HCT116 (cell line): Measurements from ENCODE around the gene MRPL30. TPM values are rescaled to one million over a fixed set of nuclear protein-coding genes. Genes with fewer than 3 reads are reported as not detected.

Source experiments
- ATAC-seq: fragments of 200-7000 bp; cut with Tn5 transposase; 2 replicates; pipeline ENCODE4 v1.9.1; 2020; ENCODE audit warnings: mild to moderate bottlenecking, moderate library complexity
- BruUV-seq: library from RNA; stranded (reverse); fragments of 400-500 nt; replicated peaks from 2 replicates; lab custom pipeline; 2021; lab: Mats Ljungman, UMichigan
- CTCF ChIA-PET: fragments of 300-600 bp; sonication (Branson Sonifier 250); formaldehyde crosslinking; loops from one replicate; lab custom pipeline; 2021; ENCODE audit warnings: antibody characterized with exemption; lab: Charles Lee
- POLR2A ChIA-PET: fragments of 300-600, 350-600 bp; sonication (Branson Sonifier 250); formaldehyde crosslinking; loops from one replicate; lab custom pipeline; 2021; ENCODE audit warnings: antibody characterized with exemption; lab: Charles Lee
- RAD21 ChIA-PET, 2 experiments: fragments of 300-600 bp; sonication (Branson Sonifier 250); formaldehyde crosslinking; loops; one replicate each; lab custom pipeline; 2023; ENCODE audit warnings: low total read pairs in 2 of 2; ENCODE audit not compliant: uncharacterized antibody in 2 of 2, unreplicated experiment in 2 of 2, low non-redundant PET in 1 of 2; lab: Charles Lee
- DNase-seq: peaks from one replicate; pipeline ENCODE4 v3.0.0-alpha.2; 2010; ENCODE audit warnings: low read depth, low spot score
- H2AFZ ChIP-seq: fragments of 200-600 bp; shearing (Covaris generic), sonication (generic); 2 replicates; pipeline ENCODE4 v1.6.1; 2017; ENCODE audit warnings: low read depth, mixed run types, mixed read lengths, antibody characterized with exemption, low read length; ENCODE audit not compliant: poor library complexity, severe bottlenecking
- H3K27ac ChIP-seq: 2 replicates; pipeline ENCODE4 v1.5.1; 2012; ENCODE audit warnings: low read depth, low read length
- H3K27me3 ChIP-seq: fragments of 200-600 bp; sonication (generic); 2 replicates; pipeline ENCODE4 v1.6.1; 2016; ENCODE audit warnings: mixed run types, low read length, mixed read lengths; ENCODE audit not compliant: insufficient read depth
- H3K36me3 ChIP-seq, 2 experiments: fragments of 200-500 bp in 1 of 2; fragments of 200-600 bp in 1 of 2; sonication (Bioruptor generic) in 1 of 2; sonication (generic) in 1 of 2; 2 replicates each; pipeline versions ENCODE4 v1.5.1 to v1.6.1; 2014 to 2016; ENCODE audit warnings: low read length in 2 of 2, inconsistent platforms in 1 of 2, mixed read lengths in 1 of 2, mixed run types in 1 of 2; ENCODE audit not compliant: insufficient read depth in 2 of 2, control insufficient read depth in 1 of 2
- H3K4me1 ChIP-seq, 2 experiments: fragments of 200-600 bp in 1 of 2; sonication (generic) in 1 of 2; 2 replicates each; pipeline versions ENCODE4 v1.5.1 to v1.6.1; 2012 to 2017; ENCODE audit warnings: low read length in 2 of 2, inconsistent platforms in 1 of 2, mild to moderate bottlenecking in 1 of 2, mixed read lengths in 1 of 2, mixed run types in 1 of 2, moderate library complexity in 1 of 2; ENCODE audit not compliant: insufficient read depth in 2 of 2, control insufficient read depth in 1 of 2
- H3K4me2 ChIP-seq: fragments of 200-600 bp; sonication (generic); 2 replicates; pipeline ENCODE4 v1.6.1; 2017; ENCODE audit warnings: mixed run types, low read length, mixed read lengths
- H3K4me3 ChIP-seq, 2 experiments: fragments of 200-600 bp in 1 of 2; sonication (generic) in 1 of 2; replicated peaks in 1 of 2; 2 replicates each; pipeline ENCODE4 v1.5.1; 2011 to 2016; ENCODE audit warnings: low read length in 2 of 2, control low read depth in 1 of 2, low read depth in 1 of 2, mild to moderate bottlenecking in 1 of 2, mixed read lengths in 1 of 2, mixed run types in 1 of 2
- H3K79me2 ChIP-seq: fragments of 200-600 bp; sonication (generic); 2 replicates; pipeline ENCODE4 v1.6.1; 2017; ENCODE audit warnings: mild to moderate bottlenecking, mixed run types, low read length, moderate library complexity, mixed read lengths; ENCODE audit not compliant: insufficient read depth
- H3K9ac ChIP-seq: fragments of 200-600 bp; sonication (generic); 2 replicates; pipeline ENCODE4 v1.6.1; 2016; ENCODE audit warnings: low read length, mixed read lengths
- H3K9me2 ChIP-seq: fragments of 200-600 bp; sonication (generic), shearing (Covaris generic); 2 replicates; pipeline ENCODE4 v1.6.1; 2017; ENCODE audit warnings: mixed run types, mild to moderate bottlenecking, moderate library complexity; ENCODE audit not compliant: insufficient read depth
- H3K9me3 ChIP-seq, 2 experiments: fragments of 200-500 bp in 1 of 2; fragments of 200-600 bp in 1 of 2; sonication (Bioruptor generic) in 1 of 2; sonication (generic) in 1 of 2; 2 replicates each; pipeline ENCODE4 v1.6.1; 2014 to 2017; ENCODE audit warnings: low read length in 2 of 2, mixed read lengths in 2 of 2, inconsistent platforms in 1 of 2, low read depth in 1 of 2, mild to moderate bottlenecking in 1 of 2, mixed run types in 1 of 2, moderate library complexity in 1 of 2; ENCODE audit not compliant: control insufficient read depth in 1 of 2, insufficient read depth in 1 of 2
- H4K20me1 ChIP-seq: fragments of 200-600 bp; sonication (generic), shearing (Covaris generic); 2 replicates; pipeline ENCODE4 v1.6.1; 2017; ENCODE audit warnings: mixed run types, mild to moderate bottlenecking, moderate library complexity; ENCODE audit not compliant: insufficient read depth
- ATF3 ChIP-seq: IDR thresholded peaks from 2 replicates; pipeline ENCODE4 v1.6.1; 2012
- CBX3 ChIP-seq: IDR thresholded peaks from 2 replicates; pipeline ENCODE4 v1.6.1; 2012; ENCODE audit warnings: low read depth
- CEBPB ChIP-seq: IDR thresholded peaks from 2 replicates; pipeline ENCODE4 v1.6.1; 2012; ENCODE audit warnings: low read depth
- EGR1 ChIP-seq: IDR thresholded peaks from 2 replicates; pipeline ENCODE4 v1.6.1; 2012; ENCODE audit warnings: low read depth
- EZH2 ChIP-seq: fragments of 200-600 bp; sonication (generic); IDR thresholded peaks from 2 replicates; pipeline ENCODE4 v1.6.1; 2017; ENCODE audit warnings: antibody characterized with exemption, mixed run types
- EZH2phosphoT487 ChIP-seq: fragments of 200-600 bp; IDR thresholded peaks from 2 replicates; pipeline ENCODE4 v1.6.1; 2018; ENCODE audit warnings: antibody characterized with exemption, borderline replicate concordance
- FOSL1 ChIP-seq: IDR thresholded peaks from 2 replicates; pipeline ENCODE4 v1.6.1; 2012; ENCODE audit warnings: low read depth
- JUND ChIP-seq: IDR thresholded peaks from 2 replicates; pipeline ENCODE4 v1.6.1; 2012
- MAX ChIP-seq: IDR thresholded peaks from 2 replicates; pipeline ENCODE4 v1.6.1; 2012
- POLR2A ChIP-seq: IDR thresholded peaks from 2 replicates; pipeline ENCODE4 v1.7.0; 2011; ENCODE audit warnings: borderline replicate concordance; ENCODE audit not compliant: insufficient read depth, insufficient read length; ENCODE audit errors: extremely low read depth
- RAD21 ChIP-seq: IDR thresholded peaks from 2 replicates; pipeline ENCODE4 v1.6.1; 2012; ENCODE audit warnings: low read depth, mild to moderate bottlenecking
- REST ChIP-seq: IDR thresholded peaks from 2 replicates; pipeline ENCODE4 v1.6.1; 2012; ENCODE audit warnings: low read depth
- SIN3A ChIP-seq: IDR thresholded peaks from 2 replicates; pipeline ENCODE4 v1.6.1; 2012; ENCODE audit warnings: low read depth
- SRF ChIP-seq: IDR thresholded peaks from 2 replicates; pipeline ENCODE4 v1.6.1; 2012; ENCODE audit warnings: low read depth
- TCF7L2 ChIP-seq: IDR thresholded peaks from 2 replicates; pipeline ENCODE4 v1.7.0; 2011; ENCODE audit warnings: borderline replicate concordance, inconsistent platforms; ENCODE audit not compliant: insufficient read depth, insufficient read length; ENCODE audit errors: extremely low read depth
- YY1 ChIP-seq: IDR thresholded peaks from 2 replicates; pipeline ENCODE4 v1.6.1; 2011; ENCODE audit warnings: low read length, low read depth, moderate library complexity, mild to moderate bottlenecking; ENCODE audit not compliant: insufficient replicate concordance; ENCODE audit errors: extremely low read depth
- ZBTB33 ChIP-seq: IDR thresholded peaks from 2 replicates; pipeline ENCODE4 v1.6.1; 2011; ENCODE audit warnings: mild to moderate bottlenecking, low read length, moderate library complexity; ENCODE audit not compliant: insufficient replicate concordance; ENCODE audit errors: extremely low read depth
- ZNF274 ChIP-seq: fragments of 200-500 bp; sonication (Bioruptor generic); IDR thresholded peaks from 2 replicates; pipeline ENCODE4 v1.6.1; 2014; ENCODE audit warnings: mild to moderate bottlenecking, low read depth, low read length, inconsistent platforms
- intact Hi-C: fragments of 100-400 bp; cut with micrococcal nuclease; formaldehyde crosslinking; loops from 2 replicates; pipeline ENCODE4 v1.10.0; 2022
- total RNA-seq: library from RNA; stranded (reverse); gene quantifications from one replicate; pipeline ENCODE4 v1.2.1, GENCODE V29; 2021; ENCODE audit not compliant: unreplicated experiment
- TF ChIP-seq, protein P1 (sequence below), 3 experiments: fragments of 200-600 bp in 1 of 3; sonication (generic) in 1 of 3; IDR thresholded peaks in 2 of 3; conservative IDR thresholded peaks in 1 of 3; 2 replicates each; pipeline ENCODE4 v1.5.1; 2012 to 2017; ENCODE audit warnings: low read depth in 2 of 3, low read length in 2 of 3, antibody characterized with exemption in 1 of 3, borderline replicate concordance in 1 of 3, control low read depth in 1 of 3, mild to moderate bottlenecking in 1 of 3, mixed read lengths in 1 of 3, mixed run types in 1 of 3, moderate library complexity in 1 of 3; ENCODE audit not compliant: insufficient read depth in 1 of 3

Gene MRPL30
- total RNA-seq, 1 experiment from 2014 or later, result 38.1 TPM

DNA sequence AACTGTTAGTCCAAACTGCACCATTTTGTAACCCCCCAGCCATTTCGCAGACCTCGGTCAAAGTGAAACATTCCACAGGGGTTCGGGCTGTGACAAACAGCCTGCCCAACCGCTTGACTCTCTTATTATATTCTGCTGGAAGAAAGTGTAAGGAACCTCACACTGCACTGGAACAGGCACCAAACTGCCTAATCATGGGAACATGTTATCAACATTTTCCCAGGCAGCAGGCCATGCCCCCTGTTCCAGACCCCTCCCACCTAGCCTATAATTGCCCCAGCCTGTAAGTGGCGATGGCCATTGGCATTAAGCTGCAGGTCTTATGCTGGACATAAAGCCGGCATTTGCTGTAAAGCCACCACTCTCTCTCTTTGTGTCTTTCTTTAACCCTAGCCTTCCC lies 57.6 kb downstream of the MRPL30 start:
- Histone ChIP-seq H3K4me3 (no peak overlapping the region), H3K36me3 (no peaks in the 10 kb centered on the region), H3K4me2 (no peak overlapping the region), H3K27ac (no peak overlapping the region), H2AFZ (no peak overlapping the region), H3K9me2 (no peaks in the 10 kb centered on the region), H3K9me3 (no peaks in the 10 kb centered on the region), H4K20me1 (no peaks in the 10 kb centered on the region), H3K9ac (no peak overlapping the region), H3K79me2 (no peaks in the 10 kb centered on the region), H3K27me3 (no peaks in the 10 kb centered on the region), H3K4me1 (no peaks in the 10 kb centered on the region)
- ATAC-seq, result no peak
- no peak for DNase-seq
- TF ChIP-seq EZH2phosphoT487 (no peak), FOSL1 (no peak), ZBTB33 (no peak), YY1 (no peak), REST (no peak), SRF (no peak), ATF3 (no peak), JUND (no peak), RAD21 (no peak), CBX3 (no peak), TCF7L2 (no peak), ZNF274 (no peak), EZH2 (no peak), POLR2A (no peak), MAX (no peak), EGR1 (no peak), SIN3A (no peak), CEBPB (no peak)
- TF ChIP-seq, protein P1, sequence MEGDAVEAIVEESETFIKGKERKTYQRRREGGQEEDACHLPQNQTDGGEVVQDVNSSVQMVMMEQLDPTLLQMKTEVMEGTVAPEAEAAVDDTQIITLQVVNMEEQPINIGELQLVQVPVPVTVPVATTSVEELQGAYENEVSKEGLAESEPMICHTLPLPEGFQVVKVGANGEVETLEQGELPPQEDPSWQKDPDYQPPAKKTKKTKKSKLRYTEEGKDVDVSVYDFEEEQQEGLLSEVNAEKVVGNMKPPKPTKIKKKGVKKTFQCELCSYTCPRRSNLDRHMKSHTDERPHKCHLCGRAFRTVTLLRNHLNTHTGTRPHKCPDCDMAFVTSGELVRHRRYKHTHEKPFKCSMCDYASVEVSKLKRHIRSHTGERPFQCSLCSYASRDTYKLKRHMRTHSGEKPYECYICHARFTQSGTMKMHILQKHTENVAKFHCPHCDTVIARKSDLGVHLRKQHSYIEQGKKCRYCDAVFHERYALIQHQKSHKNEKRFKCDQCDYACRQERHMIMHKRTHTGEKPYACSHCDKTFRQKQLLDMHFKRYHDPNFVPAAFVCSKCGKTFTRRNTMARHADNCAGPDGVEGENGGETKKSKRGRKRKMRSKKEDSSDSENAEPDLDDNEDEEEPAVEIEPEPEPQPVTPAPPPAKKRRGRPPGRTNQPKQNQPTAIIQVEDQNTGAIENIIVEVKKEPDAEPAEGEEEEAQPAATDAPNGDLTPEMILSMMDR (IDR thresholded peaks at IDR 0.05 in 2 of 3, conservative IDR thresholded peaks at IDR 0.05 in 1 of 3; ENCODE audit: borderline replicate concordance in 1 of 3, insufficient read depth in 1 of 3, low read depth in 2 of 3, low read length in 2 of 3), result no peak
- no TSS peak for BruUV-seq
- ChIA-PET POLR2A (no interaction called here), RAD21 (no interaction called here), CTCF (no interaction called here)
- intact Hi-C loops, result no loop called here
